Adrenal gland (tissue), 5 donors: Measurements from ENCODE around the gene BNIP3.

Experiments
- CTCF ChIP-seq, 6 experiments: fragments of 450-650 bp in 4 of 6; fragments of 200-600 bp in 2 of 6; sonication (generic) in 1 of 6; IDR thresholded peaks; 1 replicate in 5 of 6; 2 replicates in 1 of 6; pipeline versions ENCODE4 v1.5.1 to v1.8.0; 2016 to 2021; ENCODE audit warnings: antibody characterized with exemption in 6 of 6, mild to moderate bottlenecking in 2 of 6, moderate library complexity in 1 of 6
- POLR2A ChIP-seq, 2 donors: fragments of 450-650 bp; IDR thresholded peaks; one replicate each; pipeline ENCODE4 v1.6.1; 2017; ENCODE audit warnings: antibody characterized with exemption in 2 of 2, mild to moderate bottlenecking in 2 of 2, moderate library complexity in 1 of 2
- donor health status: DM: no; HTN: no; CAD: no.

GRCh38 chr10:131977323-131978096 is 4.2 kb downstream of the BNIP3 start:
- no peak for TF ChIP-seq POLR2A (IDR thresholded peaks at IDR 0.05)
- no peak for TF ChIP-seq CTCF (IDR thresholded peaks at IDR 0.05)
